Ishikawa (cell line): ENCODE data around the gene NLRP1.

Experiments
- CEBPB ChIP-seq: IDR thresholded peaks from 2 replicates; pipeline ENCODE4 v1.6.1; 2012
- NFIC ChIP-seq: IDR thresholded peaks from 2 replicates; pipeline ENCODE4 v1.6.1; 2012
- REST ChIP-seq: IDR thresholded peaks from 2 replicates; pipeline ENCODE4 v1.6.1; 2012; ENCODE audit warnings: low read depth, mild to moderate bottlenecking

GRCh38 chr17:5615476-5615875 lies 31.2 kb upstream of the NLRP1 start:
- TF ChIP-seq NFIC (no peak), REST (no peak), CEBPB (no peak)
